Activated CD4-positive, alpha-beta memory T cell treated with anti-CD3 and anti-CD28 coated beads, Interleukin-2, amount 10 ng/mL, durations not matched to agents 7 days and 5 days (primary cell): ENCODE data around the gene CD99. TPM values are rescaled to one million over a fixed set of nuclear protein-coding genes. Genes with fewer than 3 reads are reported as not detected.
"Not testable (repeated sequence)": the region's sequence is repeated elsewhere in the genome, so short reads cannot be mapped to it uniquely, and the experiment has no call there.

Source experiments
- CTCF ChIA-PET: fragments of 350-600 bp; sonication (Branson Sonifier 250); formaldehyde crosslinking; loops from one replicate; lab custom pipeline; 2021; ENCODE audit warnings: antibody characterized with exemption, inconsistent platforms; lab: Charles Lee
- POLR2A ChIA-PET: fragments of 350-600 bp; sonication (Branson Sonifier 250); formaldehyde crosslinking; loops from one replicate; lab custom pipeline; 2021; ENCODE audit warnings: antibody characterized with exemption; lab: Charles Lee
- DNase-seq: peaks from one replicate; pipeline ENCODE4 v3.0.0-alpha.2; 2020
- H3K27ac Mint-ChIP-seq: one replicate; pipeline ENCODE4 v1.8.0; 2021; ENCODE audit warnings: mild to moderate bottlenecking, mixed read lengths
- H3K27me3 Mint-ChIP-seq: one replicate; pipeline ENCODE4 v1.8.0; 2021; ENCODE audit warnings: mixed read lengths
- H3K36me3 Mint-ChIP-seq: one replicate; pipeline ENCODE4 v1.8.0; 2021; ENCODE audit warnings: low read depth, mixed read lengths
- H3K4me1 Mint-ChIP-seq: one replicate; pipeline ENCODE4 v1.8.0; 2021; ENCODE audit warnings: mixed read lengths
- H3K4me3 Mint-ChIP-seq: one replicate; pipeline ENCODE4 v1.8.0; 2021; ENCODE audit warnings: mild to moderate bottlenecking, mixed read lengths
- H3K9me3 Mint-ChIP-seq: one replicate; pipeline ENCODE4 v1.8.0; 2021; ENCODE audit warnings: mixed read lengths
- total RNA-seq, 2 experiments: library from RNA; stranded (reverse); gene quantifications; one replicate each; pipeline ENCODE4 v1.2.3, GENCODE V29; 2021

The CD99 gene
- total RNA-seq, 2 experiments from 2014 or later: 389 to 410 TPM

DNA sequence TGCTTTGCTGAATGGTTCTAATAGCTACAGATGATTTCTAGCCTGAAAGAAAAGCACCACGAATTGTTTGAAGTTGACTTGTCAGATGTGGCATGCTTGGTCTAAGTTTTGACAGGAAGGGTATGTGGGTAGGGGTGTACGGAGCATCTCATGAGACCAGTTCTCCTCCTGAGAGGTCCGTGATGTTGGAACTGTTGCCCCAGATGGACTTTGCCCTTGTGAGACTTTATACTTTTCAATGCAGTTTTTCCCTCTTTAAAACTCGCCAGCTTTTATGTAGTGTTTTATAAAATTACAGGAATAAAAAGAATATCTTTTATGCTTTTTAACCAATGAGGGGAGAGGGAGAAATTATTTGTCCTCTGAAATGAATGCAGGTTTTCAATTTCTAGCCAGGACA lies 44.2 kb downstream of the CD99 start:
- ChIA-PET CTCF (no interaction called here), POLR2A (no interaction called here)
- DNase-seq: no peak
- no peaks in the 10 kb centered on the region for H3K27me3 Mint-ChIP-seq
- peaks cover 3% of the 10 kb centered on the region for H3K4me1 Mint-ChIP-seq
- peaks cover 65% of the 10 kb centered on the region for H3K36me3 Mint-ChIP-seq
- no peak overlapping the region for H3K4me3 Mint-ChIP-seq
- no peak overlapping the region for H3K27ac Mint-ChIP-seq
- H3K9me3 Mint-ChIP-seq: peaks cover 4% of the 10 kb centered on the region

DNA sequence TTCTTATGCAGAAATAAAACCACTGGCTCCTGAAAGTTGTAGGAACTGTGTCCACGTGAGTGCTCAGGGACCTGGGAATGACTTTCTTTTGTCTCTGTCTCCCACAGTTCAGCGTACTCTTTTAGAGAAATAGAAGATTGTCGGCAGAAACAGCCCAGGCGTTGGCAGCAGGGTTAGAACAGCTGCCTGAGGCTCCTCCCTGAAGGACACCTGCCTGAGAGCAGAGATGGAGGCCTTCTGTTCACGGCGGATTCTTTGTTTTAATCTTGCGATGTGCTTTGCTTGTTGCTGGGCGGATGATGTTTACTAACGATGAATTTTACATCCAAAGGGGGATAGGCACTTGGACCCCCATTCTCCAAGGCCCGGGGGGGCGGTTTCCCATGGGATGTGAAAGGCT lies 49.6 kb downstream of the CD99 start:
- Mint-ChIP-seq H3K9me3 (no peaks in the 10 kb centered on the region), H3K27ac (no peak overlapping the region), H3K27me3 (no peaks in the 10 kb centered on the region), H3K4me3 (no peak overlapping the region), H3K4me1 (no peaks in the 10 kb centered on the region), H3K36me3 (peaks cover 50% of the 10 kb centered on the region)
- ChIA-PET POLR2A (no interaction called here), CTCF (no interaction called here)
- no peak for DNase-seq

DNA sequence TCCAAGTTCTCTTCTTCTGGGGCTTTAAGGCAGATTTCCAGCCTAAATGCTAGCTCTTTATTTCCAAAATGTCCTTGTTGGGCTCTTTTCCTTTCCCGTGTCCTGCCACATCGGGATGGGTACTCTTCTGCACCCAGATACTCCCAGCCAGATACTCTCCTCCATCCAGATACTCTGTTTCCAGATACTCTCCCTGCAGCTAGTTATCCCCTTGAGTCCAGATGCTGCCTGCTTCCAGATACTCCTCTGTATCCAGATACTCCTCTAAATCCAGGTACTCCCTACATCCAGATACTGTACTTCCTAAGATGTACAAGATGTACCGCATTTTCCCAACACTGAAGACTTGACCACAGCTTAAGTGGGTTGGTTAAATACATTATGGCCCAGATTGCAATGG lies 50.3 kb downstream of the CD99 start:
- Mint-ChIP-seq H3K4me3 (no peak overlapping the region), H3K27me3 (no peaks in the 10 kb centered on the region), H3K36me3 (peaks cover 44% of the 10 kb centered on the region), H3K4me1 (no peaks in the 10 kb centered on the region), H3K9me3 (no peaks in the 10 kb centered on the region), H3K27ac (no peak overlapping the region)
- no peak for DNase-seq
- POLR2A ChIA-PET: no interaction called here
- CTCF ChIA-PET: no interaction called here

DNA sequence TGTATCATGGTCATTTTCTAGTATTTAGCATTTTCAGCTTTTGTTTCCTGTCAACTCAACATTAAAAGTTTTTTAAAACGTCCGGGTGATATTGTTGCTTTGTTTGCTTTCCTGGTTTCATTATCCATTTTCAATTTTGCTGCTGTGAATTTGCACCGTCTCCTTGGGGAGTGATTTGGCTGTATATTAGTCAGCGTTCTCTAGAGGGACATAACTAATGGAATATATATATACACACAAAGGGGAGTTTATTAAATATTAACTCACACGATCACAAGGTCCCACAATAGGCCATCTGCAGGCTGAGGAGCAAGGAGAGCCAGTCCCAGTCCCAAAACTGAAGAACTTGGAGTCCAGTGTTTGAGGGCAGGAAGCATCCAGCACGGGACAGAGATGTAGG lies 55.2 kb downstream of the CD99 start:
- H3K4me1 Mint-ChIP-seq, H3K9me3 Mint-ChIP-seq, H3K27me3 Mint-ChIP-seq, CTCF ChIA-PET, H3K4me3 Mint-ChIP-seq, DNase-seq, H3K27ac Mint-ChIP-seq, POLR2A ChIA-PET: not testable (repeated sequence)
- peaks cover 19% of the 10 kb centered on the region for H3K36me3 Mint-ChIP-seq

DNA sequence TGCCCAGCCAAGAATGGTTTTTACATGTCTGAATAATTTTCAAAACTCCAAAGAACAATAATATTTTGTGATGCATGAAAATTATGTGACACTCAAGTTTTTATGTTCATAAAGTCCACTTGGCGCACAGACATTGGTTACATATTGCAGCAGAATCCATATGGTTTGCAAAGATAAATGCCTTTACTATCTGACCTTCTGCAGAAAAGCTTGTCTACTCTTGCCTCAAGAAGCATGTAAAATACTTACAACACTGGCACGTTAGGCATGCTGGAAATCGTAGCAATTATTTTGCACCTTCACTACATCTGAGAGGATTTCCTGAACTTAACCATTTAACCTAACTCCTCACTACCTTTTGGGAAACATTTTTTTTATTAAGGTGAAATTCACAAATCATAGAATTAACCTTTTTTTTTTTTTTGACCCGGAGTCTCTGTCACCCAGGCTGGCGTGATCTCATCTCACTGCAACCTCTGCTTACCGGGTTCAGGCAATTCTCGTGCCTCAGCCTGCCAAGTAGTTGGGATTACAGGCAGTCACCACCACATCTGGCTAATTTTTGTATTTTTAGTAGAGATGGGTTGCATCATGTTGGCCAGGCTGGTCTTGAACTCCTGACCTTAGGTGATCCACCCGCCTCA lies 57.2 kb downstream of the CD99 start:
- no peak for DNase-seq
- peaks cover 6% of the 10 kb centered on the region for H3K36me3 Mint-ChIP-seq
- CTCF ChIA-PET: no interaction called here
- H3K4me3 Mint-ChIP-seq: no peak overlapping the region
- H3K4me1 Mint-ChIP-seq: no peaks in the 10 kb centered on the region
- peaks cover 6% of the 10 kb centered on the region for H3K27me3 Mint-ChIP-seq
- POLR2A ChIA-PET: no interaction called here
- no peaks in the 10 kb centered on the region for H3K9me3 Mint-ChIP-seq
- no peak overlapping the region for H3K27ac Mint-ChIP-seq

DNA sequence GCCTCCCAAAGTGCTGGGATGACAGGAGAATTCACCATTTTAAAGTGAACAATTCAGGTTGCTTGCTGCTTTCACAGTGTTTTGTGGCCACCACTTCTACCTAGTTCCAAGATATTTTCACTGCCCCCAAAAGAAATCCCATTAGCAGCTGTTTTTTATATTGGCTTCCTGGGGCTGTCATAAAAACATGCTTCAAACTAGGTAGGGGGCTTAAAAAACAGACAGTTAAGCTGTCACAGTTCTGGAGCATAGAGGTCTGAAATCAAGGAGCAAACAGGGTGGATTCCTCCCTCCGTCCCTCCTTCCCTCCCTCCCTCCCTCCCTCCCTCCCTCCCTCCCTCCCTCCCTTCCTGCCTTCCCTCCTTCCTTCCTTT lies 57.7 kb downstream of the CD99 start:
- no peaks in the 10 kb centered on the region for H3K4me1 Mint-ChIP-seq
- peaks cover 1% of the 10 kb centered on the region for H3K36me3 Mint-ChIP-seq
- no peaks in the 10 kb centered on the region for H3K9me3 Mint-ChIP-seq
- CTCF ChIA-PET: no interaction called here
- POLR2A ChIA-PET: no interaction called here
- H3K27ac Mint-ChIP-seq: no peak overlapping the region
- DNase-seq: no peak
- H3K4me3 Mint-ChIP-seq: no peak overlapping the region
- peaks cover 6% of the 10 kb centered on the region for H3K27me3 Mint-ChIP-seq

DNA sequence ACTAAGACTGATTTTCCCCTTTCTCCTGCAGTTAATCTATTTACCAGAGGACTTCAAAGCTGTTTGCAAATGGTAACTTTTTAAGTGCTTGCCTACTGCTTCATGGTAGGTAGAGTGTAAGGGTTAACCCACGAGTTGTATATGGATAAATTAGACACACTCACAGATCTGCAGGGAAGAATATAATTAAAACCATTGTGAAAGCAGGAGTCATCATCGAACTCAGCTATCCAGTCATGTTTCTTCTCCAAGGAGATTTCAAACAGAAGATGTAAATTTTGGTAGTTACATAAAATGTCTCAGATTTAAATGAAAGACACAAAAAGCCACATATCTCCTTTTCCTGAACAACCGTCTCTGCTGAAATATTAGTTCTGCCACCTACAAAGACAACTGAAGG lies 60.2 kb downstream of the CD99 start:
- peaks cover 7% of the 10 kb centered on the region for H3K27me3 Mint-ChIP-seq

DNA sequence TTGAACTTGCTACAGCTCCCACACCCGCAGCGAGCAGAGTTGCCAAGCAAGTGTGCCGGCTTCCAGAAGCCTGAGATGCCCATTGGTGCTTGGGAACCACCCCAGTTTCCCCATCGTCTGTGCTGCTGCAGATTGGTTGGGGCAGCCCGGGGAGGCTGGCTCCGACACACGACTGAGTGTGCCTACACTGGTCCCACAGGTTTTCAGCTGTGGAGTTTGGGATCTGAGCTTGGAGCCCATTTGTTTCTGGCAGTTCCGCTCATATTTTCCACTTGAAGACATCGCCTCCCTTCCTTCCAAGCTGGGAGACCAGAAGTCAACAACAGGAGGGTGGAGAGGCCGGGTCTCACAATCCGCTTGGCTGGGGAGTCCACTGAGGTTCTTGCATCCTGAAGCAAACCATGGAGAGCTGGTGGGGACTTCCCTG lies 60.8 kb downstream of the CD99 start, which contains the start of gene XG:
Gene XG (plus strand): TSS at position 167 of the 427 bp plus-strand sequence. CDS start 235 bp downstream, at position 402.
- H3K36me3 Mint-ChIP-seq, H3K27ac Mint-ChIP-seq, DNase-seq, H3K27me3 Mint-ChIP-seq, CTCF ChIA-PET, H3K9me3 Mint-ChIP-seq, H3K4me1 Mint-ChIP-seq, POLR2A ChIA-PET, H3K4me3 Mint-ChIP-seq: not testable (repeated sequence)

More for the DNA sequence above, 60.2 kb downstream of the CD99 start:
- Mint-ChIP-seq H3K9me3 (no peaks in the 10 kb centered on the region), H3K27ac (no peak overlapping the region), H3K4me1 (no peaks in the 10 kb centered on the region), H3K36me3 (no peaks in the 10 kb centered on the region), H3K4me3 (no peak overlapping the region)
- DNase-seq: no peak
- ChIA-PET POLR2A (no interaction called here), CTCF (no interaction called here)

DNA sequence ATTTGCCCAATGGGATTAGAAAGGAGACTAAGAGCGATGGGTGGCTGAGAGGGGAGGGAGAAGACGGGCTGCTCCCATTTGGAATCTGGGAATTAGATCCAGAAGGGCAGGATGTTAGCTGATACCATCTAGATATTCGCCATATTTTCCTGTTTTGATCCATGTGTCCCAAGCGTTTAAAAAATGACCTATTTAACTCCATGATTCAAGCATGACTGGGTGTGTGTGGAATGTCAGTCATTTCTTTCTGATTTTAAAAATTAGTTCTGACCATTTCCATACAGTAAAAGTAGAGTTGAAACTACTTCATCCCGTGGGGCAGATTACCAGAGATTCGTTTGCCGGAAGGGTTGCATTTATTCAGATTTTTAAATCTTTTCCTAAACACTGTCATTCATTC lies 61.3 kb downstream of the CD99 start:
- H3K27me3 Mint-ChIP-seq, H3K4me1 Mint-ChIP-seq, H3K27ac Mint-ChIP-seq, POLR2A ChIA-PET, CTCF ChIA-PET, H3K36me3 Mint-ChIP-seq, H3K4me3 Mint-ChIP-seq, DNase-seq, H3K9me3 Mint-ChIP-seq: not testable (repeated sequence)

DNA sequence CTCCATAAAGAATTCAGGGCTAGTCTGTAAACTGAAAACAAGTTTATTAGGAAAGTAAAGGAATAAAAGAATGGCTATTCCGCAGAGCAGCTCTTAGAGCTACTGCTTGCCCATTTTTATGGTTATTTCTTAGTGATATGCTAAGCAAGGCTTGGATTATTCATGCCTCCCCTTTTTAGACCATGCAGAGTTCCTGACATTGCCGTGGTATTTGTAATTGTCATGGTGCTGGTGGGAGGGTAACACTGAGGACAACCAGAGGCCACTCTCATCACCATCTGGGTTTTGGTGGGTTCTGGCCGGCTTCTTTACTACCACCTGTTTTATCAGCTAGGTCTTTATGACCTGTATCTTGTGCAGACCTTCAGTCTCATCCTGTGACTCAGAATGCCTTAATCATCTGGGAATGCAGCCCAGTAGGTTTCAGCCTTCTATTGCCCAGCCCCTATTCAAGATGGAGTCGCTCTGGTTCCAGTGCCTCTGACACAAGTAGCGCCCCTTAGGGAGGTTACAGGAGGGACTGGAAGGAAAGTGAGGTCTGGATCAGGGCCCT lies 64.1 kb downstream of the CD99 start:
- POLR2A ChIA-PET, H3K9me3 Mint-ChIP-seq, H3K27ac Mint-ChIP-seq, H3K4me1 Mint-ChIP-seq, H3K4me3 Mint-ChIP-seq, H3K36me3 Mint-ChIP-seq, DNase-seq, CTCF ChIA-PET, H3K27me3 Mint-ChIP-seq: not testable (repeated sequence)

DNA sequence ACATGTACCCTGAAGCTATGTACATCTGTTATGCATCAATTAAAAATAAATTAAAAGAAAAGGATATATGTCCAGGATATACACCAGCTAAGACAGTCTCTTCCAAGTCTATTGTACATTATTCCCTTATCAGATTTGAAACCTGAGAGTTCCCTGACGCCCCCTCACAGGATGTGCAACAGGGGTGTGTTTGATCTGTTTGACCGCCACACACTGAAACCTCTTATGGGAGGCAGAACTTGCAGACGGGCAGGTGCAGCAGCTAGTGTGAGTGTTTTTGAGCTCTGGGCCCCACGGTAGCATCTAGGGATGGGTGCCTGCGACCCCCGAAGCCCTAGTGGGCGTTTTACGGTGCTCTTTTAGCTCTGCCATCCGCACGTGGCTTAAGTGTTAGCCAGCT lies 65.5 kb downstream of the CD99 start:
- Mint-ChIP-seq H3K4me1 (no peaks in the 10 kb centered on the region), H3K4me3 (no peak overlapping the region)
- POLR2A ChIA-PET: no interaction called here

DNA sequence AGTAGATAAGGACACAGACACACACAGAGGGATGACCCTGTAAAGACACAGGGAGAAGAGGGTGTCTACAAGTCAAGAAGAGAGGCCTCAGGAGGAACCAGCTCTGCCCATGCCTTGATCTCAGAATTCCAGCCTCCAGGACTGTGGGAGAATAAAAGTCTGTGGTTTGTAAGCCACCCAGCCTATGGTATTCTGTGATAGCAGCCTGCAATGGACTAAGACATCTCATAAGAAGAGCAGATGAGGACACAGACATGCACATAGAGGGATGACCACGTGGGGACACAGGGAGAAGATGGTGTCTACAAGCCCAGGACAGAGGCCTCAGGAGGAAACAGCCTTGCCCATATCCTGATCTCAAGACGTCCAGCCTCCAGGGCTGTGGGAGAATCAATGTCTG lies 70.2 kb downstream of the CD99 start:
- no peak overlapping the region for H3K4me3 Mint-ChIP-seq
- CTCF ChIA-PET: no interaction called here
- POLR2A ChIA-PET: no interaction called here
- H3K4me1 Mint-ChIP-seq: no peaks in the 10 kb centered on the region
- no peak overlapping the region for H3K27ac Mint-ChIP-seq
- no peak for DNase-seq
- H3K36me3 Mint-ChIP-seq: no peaks in the 10 kb centered on the region
- peaks cover 2% of the 10 kb centered on the region for H3K27me3 Mint-ChIP-seq
- no peaks in the 10 kb centered on the region for H3K9me3 Mint-ChIP-seq

More for the DNA sequence above, 65.5 kb downstream of the CD99 start:
- no peak for DNase-seq
- Mint-ChIP-seq H3K9me3 (no peaks in the 10 kb centered on the region), H3K27ac (no peak overlapping the region), H3K27me3 (peaks cover 10% of the 10 kb centered on the region), H3K36me3 (no peaks in the 10 kb centered on the region)
- CTCF ChIA-PET: no interaction called here

DNA sequence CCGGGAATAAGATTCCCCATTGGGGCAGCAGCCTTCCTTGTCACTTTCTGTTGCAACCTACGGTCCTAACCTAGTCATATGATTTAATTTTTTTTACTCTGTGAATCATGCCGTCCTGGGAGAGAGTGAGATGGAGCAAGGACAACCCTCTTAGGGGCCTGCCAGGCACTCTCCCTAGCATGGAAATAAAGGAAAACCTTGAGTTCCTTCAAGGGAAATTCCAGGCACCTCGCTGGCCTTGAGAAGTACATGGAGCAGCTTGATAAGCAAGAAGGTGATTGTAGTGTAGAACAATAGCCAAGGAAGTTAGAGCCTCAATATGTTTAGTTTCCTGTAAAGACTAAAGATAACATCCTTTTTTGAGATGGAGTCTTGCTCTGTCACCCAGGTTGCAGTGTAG lies 71.6 kb downstream of the CD99 start:
- POLR2A ChIA-PET, H3K27me3 Mint-ChIP-seq, H3K4me3 Mint-ChIP-seq, DNase-seq, H3K36me3 Mint-ChIP-seq, CTCF ChIA-PET, H3K27ac Mint-ChIP-seq, H3K4me1 Mint-ChIP-seq, H3K9me3 Mint-ChIP-seq: not testable (repeated sequence)
